ENCODE data around the gene LGR6.

Gene LGR6

GRCh38 chr1:202153284-202153683 is 40.3 kb upstream of the LGR6 start:
- Histone ChIP-seq H3K27ac (ENCODE audit: low read depth, low read length) (no peak overlapping the region), H3K9ac (ENCODE audit: low read length) (no peak overlapping the region), H3K4me1 (ENCODE audit: control insufficient read depth, insufficient read depth, low read length) (no peaks in the 10 kb centered on the region), H3K4me3 (ENCODE audit: low read length) (no peak overlapping the region), H3K36me3 (ENCODE audit: control insufficient read depth, insufficient read depth, low read length) (peaks cover 4% of the 10 kb centered on the region), H3K27me3 (ENCODE audit: control insufficient read depth, insufficient read depth, low read length) (no peaks in the 10 kb centered on the region)

GRCh38 chr1:202154148-202154765 is 39.3 kb upstream of the LGR6 start:
- Histone ChIP-seq H3K27me3 (ENCODE audit: control insufficient read depth, insufficient read depth, low read length) (no peaks in the 10 kb centered on the region), H3K27ac (ENCODE audit: low read depth, low read length) (no peak overlapping the region), H3K4me3 (ENCODE audit: low read length) (no peak overlapping the region), H3K4me1 (ENCODE audit: control insufficient read depth, insufficient read depth, low read length) (no peaks in the 10 kb centered on the region), H3K36me3 (ENCODE audit: control insufficient read depth, insufficient read depth, low read length) (peaks cover 4% of the 10 kb centered on the region), H3K9ac (ENCODE audit: low read length) (no peak overlapping the region)

GRCh38 chr1:202154766-202155477 is 38.7 kb upstream of the LGR6 start:
- H3K27me3 ChIP-seq (ENCODE audit: control insufficient read depth, insufficient read depth, low read length), result no peaks in the 10 kb centered on the region
- no peak overlapping the region for H3K9ac ChIP-seq (ENCODE audit: low read length)
- no peak overlapping the region for H3K27ac ChIP-seq (ENCODE audit: low read depth, low read length)
- H3K4me3 ChIP-seq (ENCODE audit: low read length), result no peak overlapping the region
- peaks cover 4% of the 10 kb centered on the region for H3K36me3 ChIP-seq (ENCODE audit: control insufficient read depth, insufficient read depth, low read length)
- H3K4me1 ChIP-seq (ENCODE audit: control insufficient read depth, insufficient read depth, low read length), result no peaks in the 10 kb centered on the region

GRCh38 chr1:202155478-202156021 is 38.0 kb upstream of the LGR6 start:
- Histone ChIP-seq H3K4me1 (ENCODE audit: control insufficient read depth, insufficient read depth, low read length) (no peaks in the 10 kb centered on the region), H3K4me3 (ENCODE audit: low read length) (no peak overlapping the region), H3K9ac (ENCODE audit: low read length) (no peak overlapping the region), H3K27ac (ENCODE audit: low read depth, low read length) (no peak overlapping the region), H3K27me3 (ENCODE audit: control insufficient read depth, insufficient read depth, low read length) (no peaks in the 10 kb centered on the region), H3K36me3 (ENCODE audit: control insufficient read depth, insufficient read depth, low read length) (peaks cover 4% of the 10 kb centered on the region)

- Histone ChIP-seq H3K4me3 (ENCODE audit: low read length) (no peak overlapping the region), H3K9ac (ENCODE audit: low read length) (no peak overlapping the region), H3K4me1 (ENCODE audit: control insufficient read depth, insufficient read depth, low read length) (no peaks in the 10 kb centered on the region), H3K27me3 (ENCODE audit: control insufficient read depth, insufficient read depth, low read length) (no peaks in the 10 kb centered on the region), H3K27ac (ENCODE audit: low read depth, low read length) (no peak overlapping the region), H3K36me3 (ENCODE audit: control insufficient read depth, insufficient read depth, low read length) (peaks cover 4% of the 10 kb centered on the region)
Observed at GRCh38 chr1:202156590-202156989, 37.0 kb upstream of the LGR6 start.

DNA sequence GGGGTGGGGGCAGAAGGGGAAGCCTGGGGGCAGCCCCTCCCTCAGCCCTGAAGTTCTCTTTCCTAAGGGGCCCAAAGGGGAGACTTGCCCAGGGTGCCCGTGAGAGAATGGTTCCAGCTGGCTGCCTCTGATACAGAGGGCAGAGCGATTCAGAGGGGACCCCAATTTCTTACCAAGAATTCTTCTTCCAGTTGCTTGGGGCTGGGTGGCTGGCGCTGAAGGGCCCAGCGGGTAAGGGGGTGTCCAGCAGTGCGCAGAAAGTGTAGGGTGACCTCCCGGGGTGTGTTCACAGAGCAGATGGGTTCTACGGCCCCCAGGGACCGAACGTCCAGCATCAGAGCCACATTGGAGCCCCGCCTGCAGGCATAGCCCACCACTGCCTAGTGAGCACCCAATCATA is 35.7 kb upstream of the LGR6 start:
- Histone ChIP-seq H3K27ac (ENCODE audit: low read depth, low read length) (no peak overlapping the region), H3K27me3 (ENCODE audit: control insufficient read depth, insufficient read depth, low read length) (no peaks in the 10 kb centered on the region), H3K4me3 (ENCODE audit: low read length) (no peak overlapping the region), H3K9ac (ENCODE audit: low read length) (no peak overlapping the region), H3K36me3 (ENCODE audit: control insufficient read depth, insufficient read depth, low read length) (peaks cover 4% of the 10 kb centered on the region), H3K4me1 (ENCODE audit: control insufficient read depth, insufficient read depth, low read length) (no peaks in the 10 kb centered on the region)

GRCh38 chr1:202158810-202159533 is 34.6 kb upstream of the LGR6 start:
- Histone ChIP-seq H3K4me3 (ENCODE audit: low read length) (peak overlapping the region; percentile 64), H3K36me3 (ENCODE audit: control insufficient read depth, insufficient read depth, low read length) (peaks cover 4% of the 10 kb centered on the region), H3K27me3 (ENCODE audit: control insufficient read depth, insufficient read depth, low read length) (no peaks in the 10 kb centered on the region), H3K4me1 (ENCODE audit: control insufficient read depth, insufficient read depth, low read length) (no peaks in the 10 kb centered on the region), H3K9ac (ENCODE audit: low read length) (no peak overlapping the region), H3K27ac (ENCODE audit: low read depth, low read length) (no peak overlapping the region)

DNA sequence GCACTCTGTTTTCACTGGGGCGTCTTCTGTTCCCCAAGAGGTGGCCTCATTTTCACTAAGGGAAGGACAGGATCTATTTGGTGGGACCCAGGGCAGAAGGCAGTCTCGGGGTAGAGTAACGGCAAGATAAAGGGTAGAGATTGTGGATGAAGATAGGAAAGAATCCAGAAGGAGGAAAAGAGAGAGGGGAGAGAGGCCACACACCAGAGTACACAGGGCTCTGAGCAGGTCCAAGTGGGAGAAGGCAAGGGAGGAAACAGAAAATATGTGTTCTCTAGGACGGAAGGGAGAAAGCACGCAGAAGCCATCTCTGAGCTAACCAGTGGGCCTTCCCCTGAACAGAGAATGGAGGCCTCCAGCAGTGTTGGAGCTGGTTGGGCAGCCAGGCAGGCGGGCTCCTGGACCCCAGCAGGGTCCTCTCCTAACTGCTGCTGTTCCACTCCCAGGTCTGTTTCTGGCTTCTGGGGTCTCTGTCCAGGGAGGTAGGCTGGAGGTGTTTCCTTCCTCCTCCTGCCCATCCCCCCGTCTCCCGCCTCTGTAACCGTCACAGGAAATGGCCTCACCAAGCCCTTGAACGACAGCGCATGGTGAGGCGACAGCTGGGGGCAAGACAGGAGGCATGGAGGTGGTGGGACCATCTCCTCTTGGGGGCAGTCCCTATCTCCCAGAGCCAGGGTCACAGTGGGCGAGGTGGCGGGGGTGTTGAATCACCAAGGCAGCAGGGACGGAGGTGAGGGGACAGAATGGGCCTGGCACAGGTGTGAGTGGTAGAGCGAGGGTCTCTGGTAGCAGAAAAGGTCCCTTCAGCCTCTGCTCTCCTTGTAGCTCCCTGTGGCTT is 33.8 kb upstream of the LGR6 start:
- Histone ChIP-seq H3K4me1 (ENCODE audit: control insufficient read depth, insufficient read depth, low read length) (no peaks in the 10 kb centered on the region), H3K27me3 (ENCODE audit: control insufficient read depth, insufficient read depth, low read length) (no peaks in the 10 kb centered on the region), H3K36me3 (ENCODE audit: control insufficient read depth, insufficient read depth, low read length) (no peaks in the 10 kb centered on the region), H3K4me3 (ENCODE audit: low read length) (peak overlapping the region; percentile 64), H3K27ac (ENCODE audit: low read depth, low read length) (no peak overlapping the region), H3K9ac (ENCODE audit: low read length) (peak overlapping the region; percentile 59)

GRCh38 chr1:202160377-202160940 is 33.1 kb upstream of the LGR6 start, which contains the start of gene PTPN7:
Gene PTPN7, minus strand, starts transcription at chr1:202160602. Its CDS starts 1,200 bp downstream, at chr1:202159402.
- Histone ChIP-seq H3K36me3 (ENCODE audit: control insufficient read depth, insufficient read depth, low read length) (no peaks in the 10 kb centered on the region), H3K4me1 (ENCODE audit: control insufficient read depth, insufficient read depth, low read length) (no peaks in the 10 kb centered on the region), H3K27me3 (ENCODE audit: control insufficient read depth, insufficient read depth, low read length) (no peaks in the 10 kb centered on the region), H3K9ac (ENCODE audit: low read length) (peak within 1 kb of the TSS; percentile 59), H3K4me3 (ENCODE audit: low read length) (peak within 1 kb of the TSS; percentile 64), H3K27ac (ENCODE audit: low read depth, low read length) (no peak within 1 kb of the TSS)

- Histone ChIP-seq H3K27me3 (ENCODE audit: control insufficient read depth, insufficient read depth, low read length) (no peaks in the 10 kb centered on the region), H3K9ac (ENCODE audit: low read length) (no peak overlapping the region), H3K4me3 (ENCODE audit: low read length) (peak overlapping the region; percentile 64), H3K4me1 (ENCODE audit: control insufficient read depth, insufficient read depth, low read length) (no peaks in the 10 kb centered on the region), H3K36me3 (ENCODE audit: control insufficient read depth, insufficient read depth, low read length) (no peaks in the 10 kb centered on the region), H3K27ac (ENCODE audit: low read depth, low read length) (no peak overlapping the region)
Observed at GRCh38 chr1:202161151-202162046, 32.2 kb upstream of the LGR6 start.

DNA sequence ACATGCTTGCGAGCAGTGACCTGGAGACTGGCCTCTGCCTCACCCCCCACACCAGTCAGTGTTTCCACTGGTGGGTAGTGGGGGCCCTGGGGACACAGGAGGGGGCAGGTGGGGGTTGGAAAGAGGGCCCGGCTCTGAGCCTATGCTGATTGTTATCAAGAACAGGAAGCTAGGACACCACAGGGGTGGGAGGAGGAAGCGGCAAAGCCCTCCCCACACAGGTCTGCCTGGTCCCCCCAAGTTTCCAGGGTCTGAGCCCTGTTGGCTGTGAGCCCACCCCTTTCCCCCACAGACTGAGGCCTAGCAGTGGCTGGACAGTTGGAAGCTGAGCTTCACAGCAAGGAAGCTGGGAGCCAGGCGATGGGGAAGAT is 31.6 kb upstream of the LGR6 start:
- Histone ChIP-seq H3K4me1 (ENCODE audit: control insufficient read depth, insufficient read depth, low read length) (no peaks in the 10 kb centered on the region), H3K4me3 (ENCODE audit: low read length) (no peak overlapping the region), H3K27me3 (ENCODE audit: control insufficient read depth, insufficient read depth, low read length) (no peaks in the 10 kb centered on the region), H3K9ac (ENCODE audit: low read length) (no peak overlapping the region), H3K27ac (ENCODE audit: low read depth, low read length) (no peak overlapping the region), H3K36me3 (ENCODE audit: control insufficient read depth, insufficient read depth, low read length) (no peaks in the 10 kb centered on the region)
